Activated CD8-positive, alpha-beta memory T cell treated with anti-CD3 and anti-CD28 coated beads, Interleukin-2, amount 50 U/mL, for 24 hours (primary cell): ENCODE results near the gene NDFIP1.
"Not testable (repeated sequence)": the region's sequence is repeated elsewhere in the genome, so short reads cannot be mapped to it uniquely, and the experiment has no call there.

Experiments
- DNase-seq: peaks from one replicate; pipeline ENCODE4 v3.0.0-alpha.2; 2020; ENCODE audit errors: extremely low read depth

Gene NDFIP1

GRCh38 chr5:142154449-142154841 lies 45.9 kb downstream of the NDFIP1 start:
- DNase-seq: not testable (repeated sequence)

DNA sequence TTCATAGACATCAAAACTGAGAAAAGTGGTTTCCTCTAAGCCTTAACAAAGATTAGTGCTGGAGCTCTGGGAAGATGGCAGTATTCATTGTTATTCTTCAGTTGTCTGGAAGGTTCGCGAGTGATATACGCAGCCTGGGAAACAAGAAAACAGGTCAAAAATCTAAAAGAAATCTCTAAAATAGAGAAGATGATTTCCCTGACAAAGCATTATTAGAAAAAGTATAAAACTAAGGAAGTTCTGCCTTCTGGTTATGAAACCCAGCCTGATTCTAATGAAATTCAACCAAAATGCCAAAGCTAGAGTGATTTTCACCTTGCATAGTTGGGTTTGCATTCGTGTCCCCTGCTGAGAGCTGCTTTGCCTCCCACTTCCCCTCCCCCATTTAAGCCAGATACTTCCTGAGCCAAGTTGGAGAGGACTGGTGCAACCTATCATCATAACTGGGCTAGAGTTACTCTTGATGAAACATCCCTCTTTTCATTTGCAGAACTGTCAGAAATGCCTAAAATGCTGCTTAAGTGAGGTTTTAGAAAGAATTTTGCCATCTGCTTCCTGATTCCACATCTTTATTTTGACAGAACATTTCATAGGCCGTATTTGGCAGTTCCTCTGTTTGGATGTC lies 48.4 kb downstream of the NDFIP1 start:
- no peak for DNase-seq

DNA sequence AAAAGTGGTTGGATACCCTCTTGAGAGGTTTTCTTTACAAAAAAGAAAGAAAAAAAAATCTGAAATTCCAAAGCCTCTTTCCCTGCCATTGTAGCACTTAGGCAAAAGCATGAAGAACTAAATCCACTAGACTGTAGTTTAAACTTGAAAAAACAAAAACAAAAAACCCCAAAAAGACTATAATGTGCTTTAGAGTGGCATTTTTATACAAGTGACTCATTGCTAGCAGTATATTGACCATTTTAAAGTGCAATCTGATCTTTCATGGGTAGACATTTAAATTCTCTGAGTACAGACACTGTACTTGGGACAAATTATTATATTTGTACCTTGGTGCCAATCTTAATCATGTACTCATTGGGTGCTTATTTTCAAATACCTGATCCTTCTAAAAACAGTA lies 50.8 kb downstream of the NDFIP1 start:
- no peak for DNase-seq

GRCh38 chr5:142164315-142164714 lies 55.7 kb downstream of the NDFIP1 start:
- no peak for DNase-seq

DNA sequence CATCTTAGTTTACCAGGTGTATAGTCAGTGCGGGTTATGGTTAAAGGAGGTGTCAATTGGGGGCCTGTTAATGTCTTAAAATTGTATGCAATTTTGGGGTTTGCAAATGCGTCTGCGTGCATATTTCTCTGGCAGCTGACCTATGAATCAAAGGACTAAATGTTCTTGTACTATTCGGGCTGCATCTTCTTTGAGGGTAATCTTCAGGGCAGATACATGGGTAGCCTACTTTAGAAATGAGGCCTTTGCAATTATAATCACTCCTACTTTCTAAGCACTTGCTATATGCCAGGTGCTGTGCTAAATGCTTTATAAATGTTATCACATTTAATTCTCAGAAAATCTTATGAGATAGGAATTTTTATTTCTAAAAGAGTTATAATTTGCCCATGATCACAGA lies 58.2 kb downstream of the NDFIP1 start:
- DNase-seq: no peak

DNA sequence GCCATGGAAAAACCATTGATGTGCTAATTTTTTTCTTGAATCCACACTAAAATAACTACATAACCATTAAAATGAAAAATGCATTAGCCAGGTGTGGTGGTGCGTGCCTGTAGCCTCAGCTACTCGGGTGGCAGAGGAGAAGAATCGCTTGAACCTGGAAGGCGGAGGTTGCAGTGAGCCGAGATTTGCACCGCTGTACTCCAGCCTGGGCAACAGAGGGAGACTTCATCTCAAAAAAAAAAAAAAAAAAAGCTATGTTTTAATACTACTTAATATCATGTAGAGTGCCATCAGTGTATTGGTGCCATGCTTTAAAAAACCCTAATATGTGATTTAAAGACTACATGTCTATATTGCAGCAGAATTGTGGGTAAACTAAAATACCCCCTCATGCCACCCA lies 58.9 kb downstream of the NDFIP1 start:
- no peak for DNase-seq

DNA sequence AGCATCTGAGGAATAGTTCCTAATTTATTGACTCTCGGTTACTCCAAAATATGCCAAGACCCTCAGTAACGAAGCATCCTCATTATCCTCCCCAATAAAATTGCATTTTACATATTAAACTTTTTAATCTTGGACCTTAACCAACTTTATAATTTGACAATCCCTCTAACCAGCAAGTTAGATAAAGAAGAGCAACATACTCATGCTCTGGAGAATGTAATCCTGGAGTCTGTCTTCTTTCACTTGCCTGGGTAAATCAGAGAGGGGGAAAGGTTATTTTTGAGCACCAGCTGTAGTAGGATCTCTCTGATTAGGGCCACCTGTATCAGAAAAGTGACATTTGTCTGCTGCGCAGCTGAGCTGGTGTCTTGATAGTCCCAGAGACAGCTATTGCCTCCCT lies 59.8 kb downstream of the NDFIP1 start:
- no peak for DNase-seq

DNA sequence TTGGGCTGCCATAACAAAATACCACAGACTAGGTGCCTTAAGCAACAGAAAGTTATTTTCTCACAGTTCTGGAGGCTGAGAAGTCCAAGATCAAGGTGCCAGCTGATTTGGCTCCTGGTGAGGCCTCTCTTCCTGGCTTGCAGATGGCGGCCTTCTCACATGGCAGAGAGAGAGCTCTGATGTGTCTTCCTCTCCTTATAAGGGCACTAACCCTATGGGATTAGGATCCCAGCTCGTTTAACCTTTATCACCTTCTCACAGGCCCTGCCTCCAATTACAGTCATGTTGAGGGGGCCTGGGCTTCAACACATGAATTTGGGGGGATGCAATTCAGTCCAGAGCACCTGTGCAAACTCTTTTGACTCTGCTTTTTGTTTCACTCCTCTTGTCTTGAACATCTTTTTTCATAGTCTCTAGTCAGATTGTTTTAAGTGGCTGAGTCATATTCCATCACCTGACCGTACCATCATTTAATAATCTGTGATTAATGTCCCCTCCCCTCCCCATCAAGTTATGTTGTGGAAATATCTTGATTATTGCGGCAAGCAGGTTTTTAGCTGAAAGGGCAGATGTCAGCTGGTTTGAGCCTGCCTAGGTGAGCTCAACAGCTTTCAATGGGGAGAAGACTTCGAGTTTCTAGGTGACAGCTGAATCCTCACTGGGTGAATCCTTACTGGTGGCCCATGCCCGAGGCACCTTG lies 61.8 kb downstream of the NDFIP1 start:
- DNase-seq: no peak

- no peak for DNase-seq
Measured at GRCh38 chr5:142171270-142171669, 62.7 kb downstream of the NDFIP1 start.

GRCh38 chr5:142175039-142175438 lies 66.5 kb downstream of the NDFIP1 start:
- DNase-seq: no peak

DNA sequence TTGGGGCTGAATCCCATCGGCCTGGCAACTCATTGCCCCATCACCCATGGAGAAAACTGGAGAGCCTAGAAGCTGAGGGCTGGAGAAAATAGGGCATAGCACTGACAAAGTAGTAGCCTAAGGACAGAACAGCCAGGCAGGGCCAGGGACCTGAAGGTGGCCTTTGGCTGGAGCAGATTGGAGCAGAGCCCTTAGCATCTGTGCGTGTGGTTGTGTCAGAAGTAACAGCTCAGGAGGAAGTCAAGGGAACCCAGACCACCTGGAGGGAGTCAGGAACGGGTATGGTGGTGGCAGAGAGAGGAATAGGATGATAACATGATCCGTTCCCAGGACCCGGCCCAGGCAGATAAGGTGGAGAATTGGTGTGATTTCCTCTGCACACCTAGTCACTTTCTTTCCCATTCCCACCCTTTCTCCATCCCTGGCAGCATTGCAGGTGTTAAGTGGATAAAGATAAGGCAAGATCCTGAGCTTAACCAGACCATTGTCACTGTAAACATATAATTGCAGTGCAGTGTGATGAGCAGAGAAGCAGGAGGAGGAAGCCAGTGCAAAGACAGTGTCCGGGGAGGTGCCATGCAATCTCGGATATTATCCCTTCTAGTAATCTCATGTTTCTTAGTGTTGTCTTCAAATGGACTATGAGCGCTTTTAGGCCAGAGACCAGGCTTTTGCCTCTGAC lies 67.0 kb downstream of the NDFIP1 start:
- DNase-seq: no peak

DNA sequence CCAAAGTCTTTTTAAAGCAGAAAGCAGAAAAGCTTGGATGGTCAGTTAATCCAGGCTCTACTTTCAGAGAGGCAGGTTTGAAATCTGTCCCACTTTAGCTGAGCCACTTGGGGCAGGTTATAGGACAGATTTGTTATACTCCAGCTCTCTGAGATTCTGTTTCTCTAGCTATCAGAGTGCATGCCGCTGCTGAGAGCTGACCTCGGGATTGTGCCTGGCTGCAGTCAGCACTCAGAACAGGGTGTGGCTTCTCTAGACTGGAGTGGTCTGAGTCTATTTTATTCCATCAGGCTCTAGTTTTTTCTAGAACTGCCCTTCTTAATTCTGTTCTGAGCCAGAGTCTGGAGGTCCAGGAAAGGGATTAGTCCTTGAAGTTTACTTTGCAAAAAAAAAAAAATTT lies 67.7 kb downstream of the NDFIP1 start:
- no peak for DNase-seq

- no peak for DNase-seq
Measured at GRCh38 chr5:142178651-142179050, 70.1 kb downstream of the NDFIP1 start.

DNA sequence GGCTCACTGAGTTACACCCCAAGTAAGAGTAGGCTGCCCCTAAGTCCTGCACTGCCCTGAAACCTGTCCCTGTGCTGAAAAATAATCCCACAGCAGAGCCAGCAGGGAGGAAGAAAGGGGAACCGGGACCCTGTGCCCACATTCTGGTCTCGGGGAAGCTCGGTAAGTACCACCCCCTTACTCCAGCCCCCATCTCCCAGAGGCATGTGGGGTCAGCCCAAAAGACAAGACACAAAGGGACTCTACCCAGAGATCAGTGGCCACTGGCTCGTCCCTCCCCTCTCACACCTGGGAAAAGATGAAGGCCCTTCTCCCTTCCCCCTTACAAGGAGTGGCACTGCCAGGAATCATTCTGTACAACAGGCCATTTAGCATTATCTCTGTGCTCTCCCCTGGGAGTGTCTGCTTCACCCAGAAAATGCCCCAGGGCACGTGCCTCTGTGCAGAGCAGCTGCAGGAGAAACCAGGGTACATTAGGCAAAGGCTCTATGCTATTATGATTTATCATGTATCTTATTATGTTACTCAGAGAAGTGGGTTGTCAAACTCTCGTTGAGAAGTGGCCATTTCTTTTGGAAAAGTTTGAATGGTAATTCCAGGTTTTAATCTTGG lies 71.3 kb downstream of the NDFIP1 start:
- no peak for DNase-seq

DNA sequence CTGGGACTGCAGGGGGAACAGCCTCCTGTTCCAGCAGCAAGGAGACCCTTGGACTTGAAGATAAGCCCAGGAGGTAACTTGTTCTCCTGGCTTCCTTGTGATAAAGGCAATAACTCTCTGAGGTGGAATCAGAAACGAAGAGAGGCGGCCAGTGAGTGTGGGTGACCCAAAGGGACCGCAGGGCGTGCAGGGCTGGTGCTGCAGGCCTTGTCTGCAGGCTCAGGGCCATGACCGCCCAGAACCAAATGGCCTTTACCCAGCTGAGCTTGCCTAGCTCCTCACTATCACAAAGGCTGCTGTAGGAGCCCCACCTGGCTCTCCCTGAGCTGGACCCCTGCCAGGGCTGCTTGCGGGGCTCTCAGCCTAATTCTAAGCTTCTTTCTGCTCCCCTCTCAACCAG lies 72.5 kb downstream of the NDFIP1 start:
- no peak for DNase-seq

DNA sequence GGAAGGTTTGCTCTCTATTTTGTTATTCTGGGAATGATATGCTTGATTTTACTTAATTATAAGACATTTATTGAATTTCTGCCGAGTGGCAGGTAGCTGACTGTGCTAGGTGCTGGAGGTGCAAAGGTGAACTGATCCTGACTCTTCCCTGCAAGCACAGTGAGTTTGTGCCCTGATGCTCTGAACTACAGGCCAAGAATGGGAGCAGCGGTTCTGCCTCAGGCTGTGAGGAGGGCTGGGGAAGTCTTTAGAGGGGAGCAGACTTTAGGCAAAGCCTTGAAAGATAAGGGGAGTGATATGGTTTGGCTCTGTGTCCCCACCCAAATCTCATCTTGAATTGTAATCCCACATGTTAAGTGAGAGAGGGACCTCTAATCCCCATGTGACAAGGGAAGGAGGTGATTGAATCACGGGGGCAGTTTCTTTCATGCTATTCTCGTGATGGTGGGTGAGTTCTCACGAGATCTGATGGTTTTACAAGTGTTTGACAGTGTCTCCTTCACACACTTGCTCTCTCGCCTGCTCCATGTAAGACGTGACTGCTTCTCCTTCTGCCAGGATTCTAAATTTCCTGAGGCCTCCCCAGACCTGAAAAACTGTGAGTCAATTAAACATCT lies 73.1 kb downstream of the NDFIP1 start:
- no peak for DNase-seq

- no peak for DNase-seq
Measured at GRCh38 chr5:142182840-142183239, 74.3 kb downstream of the NDFIP1 start.

GRCh38 chr5:142183561-142183960 lies 75.0 kb downstream of the NDFIP1 start:
- no peak for DNase-seq

- DNase-seq: no peak
Measured at GRCh38 chr5:142184988-142185387, 76.4 kb downstream of the NDFIP1 start.

- no peak for DNase-seq
Measured at GRCh38 chr5:142186514-142186856, 77.9 kb downstream of the NDFIP1 start.

DNA sequence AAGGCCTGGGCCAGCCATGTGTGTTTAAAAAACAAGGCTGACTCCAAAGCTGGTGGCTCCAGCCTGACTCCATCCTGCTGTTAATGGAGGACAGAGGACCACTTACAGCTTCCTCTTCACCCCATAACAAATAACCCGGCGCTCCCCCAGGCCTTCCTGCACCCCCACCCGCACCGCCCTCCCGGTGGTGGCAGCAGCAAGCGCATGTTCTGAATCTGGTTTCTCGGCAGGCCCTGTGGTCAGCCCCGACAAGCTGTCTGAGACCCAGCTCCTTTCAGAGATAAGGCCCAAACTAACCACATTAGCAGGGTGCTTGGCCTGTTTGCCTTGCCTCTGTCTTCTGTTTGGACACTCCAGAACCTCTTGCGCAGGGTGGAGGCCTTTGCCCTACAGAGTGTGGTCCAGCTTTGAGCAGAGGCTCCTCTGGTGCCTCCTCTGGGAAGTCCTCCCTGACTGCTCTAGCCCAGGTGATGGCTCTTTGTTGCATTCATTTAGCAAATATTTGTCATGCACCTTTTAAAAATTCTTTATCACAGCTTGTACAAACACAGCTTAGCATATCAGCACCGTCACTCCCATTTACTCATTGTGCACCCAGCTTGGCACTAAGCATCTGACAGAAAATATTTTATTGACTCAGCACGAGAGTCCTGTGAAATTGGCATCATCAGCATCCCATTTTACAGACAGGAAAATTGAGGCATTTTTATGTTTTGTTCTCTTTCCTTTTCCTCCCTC lies 78.4 kb downstream of the NDFIP1 start:
- no peak for DNase-seq

DNA sequence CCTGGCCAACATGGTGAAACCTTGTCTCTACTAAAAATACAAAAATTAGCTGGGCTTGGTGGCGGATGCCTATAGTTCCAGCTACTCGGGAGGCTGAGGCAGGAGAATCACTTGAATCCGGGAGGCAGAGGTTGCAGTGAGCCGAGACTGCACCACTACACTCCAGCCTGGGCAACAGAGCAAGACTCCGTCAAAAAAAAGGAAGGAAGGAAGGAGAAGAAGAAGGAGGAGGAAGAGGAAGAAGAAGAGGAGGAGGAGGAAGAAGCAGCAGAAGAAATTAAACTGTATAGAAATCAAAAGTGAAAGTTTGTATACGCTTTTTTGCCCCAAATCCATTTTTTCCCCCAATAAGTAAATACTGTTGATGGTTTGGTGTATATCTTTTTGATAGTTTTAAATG lies 80.1 kb downstream of the NDFIP1 start:
- DNase-seq: not testable (repeated sequence)
